Neural cell (in vitro differentiated cells): ENCODE measurements around the gene KLF14. TPM values are rescaled to one million over a fixed set of nuclear protein-coding genes. Genes with fewer than 3 reads are reported as not detected.

Experiments used
- H2AFZ ChIP-seq: fragments of 200-600, 300-800 bp; sonication (generic), shearing (Covaris generic); 2 replicates; pipeline ENCODE4 v1.6.0; 2014; ENCODE audit warnings: low read depth, mild to moderate bottlenecking, antibody characterized with exemption, low read length, moderate library complexity
- H3F3A ChIP-seq: fragments of 200-600 bp; shearing (Covaris generic); 2 replicates; pipeline ENCODE4 v1.6.1; 2016; ENCODE audit warnings: mild to moderate bottlenecking, moderate library complexity, mixed read lengths, antibody characterized with exemption, low read length; ENCODE audit not compliant: insufficient read depth, poor library complexity, severe bottlenecking
- H3K27ac ChIP-seq: fragments of 200-600, 300-800 bp; sonication (generic), shearing (Covaris generic); 2 replicates; pipeline ENCODE4 v1.5.1; 2014; ENCODE audit warnings: mild to moderate bottlenecking, low read length, moderate library complexity
- H3K27me3 ChIP-seq: fragments of 300-800, 200-600 bp; sonication (generic), shearing (Covaris generic); 2 replicates; pipeline ENCODE4 v1.6.0; 2014; ENCODE audit warnings: mild to moderate bottlenecking, low read depth, low read length, moderate library complexity; ENCODE audit not compliant: insufficient read depth
- H3K36me3 ChIP-seq: fragments of 300-800, 200-600 bp; sonication (generic), shearing (Covaris generic); 2 replicates; pipeline ENCODE4 v1.5.1; 2014; ENCODE audit warnings: mild to moderate bottlenecking, antibody characterized with exemption, low read length, moderate library complexity; ENCODE audit not compliant: insufficient read depth
- H3K4me2 ChIP-seq: fragments of 300-800, 200-600 bp; sonication (generic), shearing (Covaris generic); 2 replicates; pipeline ENCODE4 v1.6.0; 2014; ENCODE audit warnings: mild to moderate bottlenecking, low read length
- H3K4me3 ChIP-seq: fragments of 300-800, 200-600 bp; sonication (generic), shearing (Covaris generic); 2 replicates; pipeline ENCODE4 v1.5.1; 2014; ENCODE audit warnings: mild to moderate bottlenecking, low read length, moderate library complexity
- H3K79me2 ChIP-seq: fragments of 200-600 bp; shearing (Covaris generic); replicated peaks from 2 replicates; pipeline ENCODE4 v1.6.0; 2014; ENCODE audit warnings: mild to moderate bottlenecking, low read length, moderate library complexity; ENCODE audit not compliant: insufficient read depth
- H3K9ac ChIP-seq: fragments of 300-800, 200-600 bp; sonication (generic), shearing (Covaris generic); 2 replicates; pipeline ENCODE4 v1.6.1; 2016; ENCODE audit warnings: mild to moderate bottlenecking, low read length, mixed read lengths
- H3K9me2 ChIP-seq: fragments of 200-600 bp; shearing (Covaris generic); 2 replicates; pipeline ENCODE4 v1.6.1; 2016; ENCODE audit warnings: mild to moderate bottlenecking, low read length, mixed read lengths; ENCODE audit not compliant: insufficient read depth
- H3K9me3 ChIP-seq: fragments of 200-600, 300-800 bp; sonication (generic), shearing (Covaris generic); 2 replicates; pipeline ENCODE4 v1.6.1; 2016; ENCODE audit warnings: mild to moderate bottlenecking, mixed run types, low read length, moderate library complexity, mixed read lengths
- H4K20me1 ChIP-seq: fragments of 200-600 bp; shearing (Covaris generic); 2 replicates; pipeline ENCODE4 v1.6.1; 2016; ENCODE audit warnings: mild to moderate bottlenecking, mixed run types; ENCODE audit not compliant: insufficient read depth
- EP300 ChIP-seq: fragments of 450-650 bp; conservative IDR thresholded peaks from 2 replicates; pipeline ENCODE4 v1.6.1; 2014; ENCODE audit warnings: antibody characterized with exemption, mild to moderate bottlenecking, moderate library complexity; ENCODE audit not compliant: poor library complexity, severe bottlenecking
- EZH2 ChIP-seq: fragments of 200-600, 300-800 bp; shearing (Covaris generic), sonication (generic); IDR thresholded peaks from 2 replicates; pipeline ENCODE4 v1.6.1; 2014; ENCODE audit warnings: antibody characterized with exemption, low read length, borderline replicate concordance, mild to moderate bottlenecking; ENCODE audit not compliant: insufficient read depth, poor library complexity, severe bottlenecking
- MXI1 ChIP-seq: fragments of 450-650 bp; conservative IDR thresholded peaks from 2 replicates; pipeline ENCODE4 v1.6.1; 2014; ENCODE audit warnings: antibody characterized with exemption, mild to moderate bottlenecking; ENCODE audit not compliant: poor library complexity, severe bottlenecking
- POLR2AphosphoS5 ChIP-seq: IDR thresholded peaks from 2 replicates; pipeline ENCODE4 v1.6.1; 2012
- RAD21 ChIP-seq: fragments of 450-650 bp; conservative IDR thresholded peaks from 2 replicates; pipeline ENCODE4 v1.6.1; 2014; ENCODE audit warnings: antibody characterized with exemption, mild to moderate bottlenecking, moderate library complexity
- SMC3 ChIP-seq: fragments of 450-650 bp; conservative IDR thresholded peaks from 2 replicates; pipeline ENCODE4 v1.6.1; 2014; ENCODE audit warnings: antibody characterized with exemption, mild to moderate bottlenecking, moderate library complexity; ENCODE audit not compliant: poor library complexity
- TAF1 ChIP-seq: IDR thresholded peaks from 2 replicates; pipeline ENCODE4 v1.6.1; 2012; ENCODE audit warnings: low read depth
- polyA plus RNA-seq: library from polyadenylated mRNA; depleted of rRNA; stranded (reverse); fragments of >200 nt; gene quantifications from 2 replicates; pipeline ENCODE4 v1.2.3, GENCODE V29; 2014
- TF ChIP-seq, protein P1 (sequence below): IDR thresholded peaks from 2 replicates; pipeline ENCODE4 v1.6.1; 2012; ENCODE audit warnings: borderline replicate concordance
- TF ChIP-seq, protein P2 (sequence below): fragments of 450-650 bp; IDR thresholded peaks from 2 replicates; pipeline ENCODE4 v1.5.1; 2014; ENCODE audit warnings: antibody characterized with exemption, mild to moderate bottlenecking, moderate library complexity; ENCODE audit not compliant: poor library complexity, severe bottlenecking

The KLF14 gene
- polyA plus RNA-seq, 1 donor from 2014 or later: not detected

DNA sequence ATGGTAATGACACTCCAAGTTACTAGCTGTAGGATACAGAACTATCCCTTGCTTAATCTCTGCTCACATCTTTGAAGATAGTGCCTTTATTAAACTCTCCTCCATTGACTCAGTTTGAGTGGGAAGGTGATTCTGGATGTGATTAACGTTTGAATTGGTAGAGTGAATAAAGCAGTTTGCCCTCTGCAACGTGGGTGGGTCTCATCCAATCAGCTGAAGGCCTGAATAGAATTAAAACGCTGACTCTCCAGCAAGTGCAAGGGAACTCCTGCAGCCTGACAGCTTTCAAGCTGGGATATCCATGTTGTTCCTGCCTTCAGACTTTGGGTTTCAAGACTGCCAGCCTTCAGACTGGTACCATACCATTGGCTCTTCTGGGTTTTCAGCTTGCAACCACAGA is 21.6 kb downstream of the KLF14 start:
- Histone ChIP-seq H3K9me3 (no peaks in the 10 kb centered on the region), H3K4me3 (no peak overlapping the region), H3K79me2 (no peaks in the 10 kb centered on the region), H3F3A (no peaks in the 10 kb centered on the region), H4K20me1 (no peaks in the 10 kb centered on the region), H3K9ac (no peak overlapping the region), H3K27me3 (no peaks in the 10 kb centered on the region), H2AFZ (no peak overlapping the region), H3K27ac (no peak overlapping the region), H3K36me3 (no peaks in the 10 kb centered on the region), H3K4me2 (no peak overlapping the region), H3K9me2 (no peaks in the 10 kb centered on the region)
- TF ChIP-seq, protein P1, sequence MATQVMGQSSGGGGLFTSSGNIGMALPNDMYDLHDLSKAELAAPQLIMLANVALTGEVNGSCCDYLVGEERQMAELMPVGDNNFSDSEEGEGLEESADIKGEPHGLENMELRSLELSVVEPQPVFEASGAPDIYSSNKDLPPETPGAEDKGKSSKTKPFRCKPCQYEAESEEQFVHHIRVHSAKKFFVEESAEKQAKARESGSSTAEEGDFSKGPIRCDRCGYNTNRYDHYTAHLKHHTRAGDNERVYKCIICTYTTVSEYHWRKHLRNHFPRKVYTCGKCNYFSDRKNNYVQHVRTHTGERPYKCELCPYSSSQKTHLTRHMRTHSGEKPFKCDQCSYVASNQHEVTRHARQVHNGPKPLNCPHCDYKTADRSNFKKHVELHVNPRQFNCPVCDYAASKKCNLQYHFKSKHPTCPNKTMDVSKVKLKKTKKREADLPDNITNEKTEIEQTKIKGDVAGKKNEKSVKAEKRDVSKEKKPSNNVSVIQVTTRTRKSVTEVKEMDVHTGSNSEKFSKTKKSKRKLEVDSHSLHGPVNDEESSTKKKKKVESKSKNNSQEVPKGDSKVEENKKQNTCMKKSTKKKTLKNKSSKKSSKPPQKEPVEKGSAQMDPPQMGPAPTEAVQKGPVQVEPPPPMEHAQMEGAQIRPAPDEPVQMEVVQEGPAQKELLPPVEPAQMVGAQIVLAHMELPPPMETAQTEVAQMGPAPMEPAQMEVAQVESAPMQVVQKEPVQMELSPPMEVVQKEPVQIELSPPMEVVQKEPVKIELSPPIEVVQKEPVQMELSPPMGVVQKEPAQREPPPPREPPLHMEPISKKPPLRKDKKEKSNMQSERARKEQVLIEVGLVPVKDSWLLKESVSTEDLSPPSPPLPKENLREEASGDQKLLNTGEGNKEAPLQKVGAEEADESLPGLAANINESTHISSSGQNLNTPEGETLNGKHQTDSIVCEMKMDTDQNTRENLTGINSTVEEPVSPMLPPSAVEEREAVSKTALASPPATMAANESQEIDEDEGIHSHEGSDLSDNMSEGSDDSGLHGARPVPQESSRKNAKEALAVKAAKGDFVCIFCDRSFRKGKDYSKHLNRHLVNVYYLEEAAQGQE: no peak
- TF ChIP-seq SMC3: no peak
- no peak for TF ChIP-seq RAD21
- TF ChIP-seq MXI1: no peak
- no peak for TF ChIP-seq EZH2
- TF ChIP-seq TAF1: no peak
- no peak for TF ChIP-seq POLR2AphosphoS5
- TF ChIP-seq EP300: no peak
- TF ChIP-seq, protein P2, sequence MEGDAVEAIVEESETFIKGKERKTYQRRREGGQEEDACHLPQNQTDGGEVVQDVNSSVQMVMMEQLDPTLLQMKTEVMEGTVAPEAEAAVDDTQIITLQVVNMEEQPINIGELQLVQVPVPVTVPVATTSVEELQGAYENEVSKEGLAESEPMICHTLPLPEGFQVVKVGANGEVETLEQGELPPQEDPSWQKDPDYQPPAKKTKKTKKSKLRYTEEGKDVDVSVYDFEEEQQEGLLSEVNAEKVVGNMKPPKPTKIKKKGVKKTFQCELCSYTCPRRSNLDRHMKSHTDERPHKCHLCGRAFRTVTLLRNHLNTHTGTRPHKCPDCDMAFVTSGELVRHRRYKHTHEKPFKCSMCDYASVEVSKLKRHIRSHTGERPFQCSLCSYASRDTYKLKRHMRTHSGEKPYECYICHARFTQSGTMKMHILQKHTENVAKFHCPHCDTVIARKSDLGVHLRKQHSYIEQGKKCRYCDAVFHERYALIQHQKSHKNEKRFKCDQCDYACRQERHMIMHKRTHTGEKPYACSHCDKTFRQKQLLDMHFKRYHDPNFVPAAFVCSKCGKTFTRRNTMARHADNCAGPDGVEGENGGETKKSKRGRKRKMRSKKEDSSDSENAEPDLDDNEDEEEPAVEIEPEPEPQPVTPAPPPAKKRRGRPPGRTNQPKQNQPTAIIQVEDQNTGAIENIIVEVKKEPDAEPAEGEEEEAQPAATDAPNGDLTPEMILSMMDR: no peak

DNA sequence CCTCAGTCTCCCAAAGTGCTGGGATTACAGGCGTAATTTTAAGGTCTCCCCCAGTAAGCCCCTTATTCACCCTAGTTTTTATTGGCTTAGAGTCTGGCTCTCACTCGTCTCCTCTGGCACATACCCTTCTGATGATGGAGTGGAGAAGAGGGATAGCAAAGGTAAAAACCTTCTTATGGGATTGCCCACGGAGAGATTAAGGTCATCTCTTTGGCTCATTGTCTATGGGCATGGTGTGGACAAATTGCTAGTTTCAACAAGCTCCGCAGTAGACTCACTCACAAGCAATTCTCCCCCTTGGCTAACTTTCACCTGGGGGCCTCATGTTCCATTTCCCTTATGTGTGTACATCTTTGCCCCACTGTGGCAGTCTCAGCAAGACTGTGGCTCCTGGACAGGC is 25.2 kb downstream of the KLF14 start:
- Histone ChIP-seq H3K9me3 (no peaks in the 10 kb centered on the region), H3K79me2 (no peaks in the 10 kb centered on the region), H3K27ac (no peak overlapping the region), H3K36me3 (no peaks in the 10 kb centered on the region), H3K9me2 (no peaks in the 10 kb centered on the region), H2AFZ (no peak overlapping the region), H3K27me3 (no peaks in the 10 kb centered on the region), H3K9ac (no peak overlapping the region), H3F3A (no peaks in the 10 kb centered on the region), H4K20me1 (no peaks in the 10 kb centered on the region), H3K4me3 (no peak overlapping the region), H3K4me2 (no peak overlapping the region)
- no peak for TF ChIP-seq RAD21
- TF ChIP-seq, protein P2: no peak
- no peak for TF ChIP-seq POLR2AphosphoS5
- no peak for TF ChIP-seq TAF1
- no peak for TF ChIP-seq EP300
- TF ChIP-seq, protein P1: no peak
- TF ChIP-seq MXI1: no peak
- no peak for TF ChIP-seq EZH2
- no peak for TF ChIP-seq SMC3
